ENCODE results near the gene RPL22L1.

- TF ChIP-seq CTCF (IDR thresholded peaks at IDR 0.05) = no peak
- no peak for TF ChIP-seq POLR2A (IDR thresholded peaks at IDR 0.05)
Measured at GRCh38 chr3:170893895-170894294, 23.9 kb upstream of the RPL22L1 start.
